ENCODE measurements around the gene ECT2.
"Not testable (repeated sequence)": the region's sequence is repeated elsewhere in the genome, so short reads cannot be mapped to it uniquely, and the experiment has no call there.

Gene ECT2

GRCh38 chr3:172750368-172751174 lies at the start of gene ECT2:
TSS of gene ECT2 (plus strand) at chr3:172750726. CDS start at chr3:172754531, 3,805 bp downstream.
- Mint-ChIP-seq H3K4me1 (ENCODE audit: low read depth) (peaks cover 35% of the 10 kb centered on the region), H3K36me3 (ENCODE audit: low read depth) (peaks cover 20% of the 10 kb centered on the region), H3K9me3 (no peaks in the 10 kb centered on the region), H3K27ac (peak within 1 kb of the TSS; percentile 99), H3K4me3 (peak within 1 kb of the TSS; percentile 99), H3K27me3 (ENCODE audit: low read depth) (peaks cover 7% of the 10 kb centered on the region)

GRCh38 chr3:172700936-172701455 lies 49.5 kb upstream of the ECT2 start:
- no peaks in the 10 kb centered on the region for H3K36me3 Mint-ChIP-seq (ENCODE audit: low read depth)
- no peak overlapping the region for H3K27ac Mint-ChIP-seq
- peaks cover 4% of the 10 kb centered on the region for H3K27me3 Mint-ChIP-seq (ENCODE audit: low read depth)
- no peaks in the 10 kb centered on the region for H3K9me3 Mint-ChIP-seq
- peaks cover 6% of the 10 kb centered on the region for H3K4me1 Mint-ChIP-seq (ENCODE audit: low read depth)
- H3K4me3 Mint-ChIP-seq = no peak overlapping the region

- peaks cover 4% of the 10 kb centered on the region for H3K27me3 Mint-ChIP-seq (ENCODE audit: low read depth)
- H3K4me1 Mint-ChIP-seq (ENCODE audit: low read depth) = peaks cover 6% of the 10 kb centered on the region
- H3K4me3 Mint-ChIP-seq = no peak overlapping the region
- H3K27ac Mint-ChIP-seq = peak overlapping the region; percentile 8
- no peaks in the 10 kb centered on the region for H3K9me3 Mint-ChIP-seq
- H3K36me3 Mint-ChIP-seq (ENCODE audit: low read depth) = no peaks in the 10 kb centered on the region
These were observed 48.8 kb upstream of the ECT2 start for GRCh38 chr3:172701751-172702150.

GRCh38 chr3:172702256-172702655 lies 48.3 kb upstream of the ECT2 start:
- Mint-ChIP-seq H3K9me3 (no peaks in the 10 kb centered on the region), H3K27me3 (ENCODE audit: low read depth) (peaks cover 4% of the 10 kb centered on the region), H3K4me3 (no peak overlapping the region), H3K27ac (no peak overlapping the region), H3K4me1 (ENCODE audit: low read depth) (peaks cover 9% of the 10 kb centered on the region), H3K36me3 (ENCODE audit: low read depth) (no peaks in the 10 kb centered on the region)

- not testable (repeated sequence) for H3K4me3 Mint-ChIP-seq; H3K27ac Mint-ChIP-seq; H3K9me3 Mint-ChIP-seq; H3K4me1 Mint-ChIP-seq (ENCODE audit: low read depth); H3K27me3 Mint-ChIP-seq (ENCODE audit: low read depth); H3K36me3 Mint-ChIP-seq (ENCODE audit: low read depth)
These were observed 47.8 kb upstream of the ECT2 start for GRCh38 chr3:172702731-172703130.

GRCh38 chr3:172704001-172704400 lies 46.5 kb upstream of the ECT2 start:
- Mint-ChIP-seq H3K4me3 (no peak overlapping the region), H3K27me3 (ENCODE audit: low read depth) (peaks cover under 1% of the 10 kb centered on the region), H3K36me3 (ENCODE audit: low read depth) (no peaks in the 10 kb centered on the region), H3K4me1 (ENCODE audit: low read depth) (peaks cover 6% of the 10 kb centered on the region), H3K27ac (no peak overlapping the region), H3K9me3 (no peaks in the 10 kb centered on the region)

GRCh38 chr3:172705170-172705569 lies 45.4 kb upstream of the ECT2 start:
- H3K4me1 Mint-ChIP-seq (ENCODE audit: low read depth) = peaks cover 17% of the 10 kb centered on the region
- H3K4me3 Mint-ChIP-seq = no peak overlapping the region
- H3K27ac Mint-ChIP-seq = no peak overlapping the region
- no peaks in the 10 kb centered on the region for H3K27me3 Mint-ChIP-seq (ENCODE audit: low read depth)
- no peaks in the 10 kb centered on the region for H3K36me3 Mint-ChIP-seq (ENCODE audit: low read depth)
- H3K9me3 Mint-ChIP-seq = no peaks in the 10 kb centered on the region

GRCh38 chr3:172707030-172707429 lies 43.5 kb upstream of the ECT2 start:
- Mint-ChIP-seq H3K36me3 (ENCODE audit: low read depth) (no peaks in the 10 kb centered on the region), H3K9me3 (no peaks in the 10 kb centered on the region), H3K27me3 (ENCODE audit: low read depth) (peaks cover 6% of the 10 kb centered on the region), H3K4me1 (ENCODE audit: low read depth) (peaks cover 21% of the 10 kb centered on the region), H3K27ac (no peak overlapping the region), H3K4me3 (no peak overlapping the region)

GRCh38 chr3:172707967-172708366 lies 42.6 kb upstream of the ECT2 start:
- Mint-ChIP-seq H3K36me3 (ENCODE audit: low read depth) (no peaks in the 10 kb centered on the region), H3K4me1 (ENCODE audit: low read depth) (peaks cover 21% of the 10 kb centered on the region), H3K9me3 (no peaks in the 10 kb centered on the region), H3K27ac (no peak overlapping the region), H3K27me3 (ENCODE audit: low read depth) (peaks cover 10% of the 10 kb centered on the region), H3K4me3 (no peak overlapping the region)

- H3K27me3 Mint-ChIP-seq (ENCODE audit: low read depth) = peaks cover 17% of the 10 kb centered on the region
- peaks cover 21% of the 10 kb centered on the region for H3K4me1 Mint-ChIP-seq (ENCODE audit: low read depth)
- no peaks in the 10 kb centered on the region for H3K9me3 Mint-ChIP-seq
- H3K4me3 Mint-ChIP-seq = peak overlapping the region; percentile 92
- H3K27ac Mint-ChIP-seq = no peak overlapping the region
- no peaks in the 10 kb centered on the region for H3K36me3 Mint-ChIP-seq (ENCODE audit: low read depth)
These were observed 41.4 kb upstream of the ECT2 start for GRCh38 chr3:172708921-172709773.

GRCh38 chr3:172709774-172710663 lies 40.5 kb upstream of the ECT2 start:
- Mint-ChIP-seq H3K4me3 (peak overlapping the region; percentile 92), H3K36me3 (ENCODE audit: low read depth) (no peaks in the 10 kb centered on the region), H3K27me3 (ENCODE audit: low read depth) (peaks cover 17% of the 10 kb centered on the region), H3K27ac (peak overlapping the region; percentile 35), H3K4me1 (ENCODE audit: low read depth) (peaks cover 21% of the 10 kb centered on the region), H3K9me3 (no peaks in the 10 kb centered on the region)

- peak within 1 kb of the TSS; percentile 35 for H3K27ac Mint-ChIP-seq
- H3K27me3 Mint-ChIP-seq (ENCODE audit: low read depth) = peaks cover 17% of the 10 kb centered on the region
- H3K36me3 Mint-ChIP-seq (ENCODE audit: low read depth) = no peaks in the 10 kb centered on the region
- peak within 1 kb of the TSS; percentile 92 for H3K4me3 Mint-ChIP-seq
- no peaks in the 10 kb centered on the region for H3K9me3 Mint-ChIP-seq
- H3K4me1 Mint-ChIP-seq (ENCODE audit: low read depth) = peaks cover 21% of the 10 kb centered on the region
These were observed 39.7 kb upstream of the ECT2 start, which contains the start of gene NCEH1 for GRCh38 chr3:172710664-172711453. TSS of gene NCEH1 (minus strand) at chr3:172711067. CDS start at chr3:172710984, 83 bp downstream.

GRCh38 chr3:172711454-172711795 lies 39.1 kb upstream of the ECT2 start:
- Mint-ChIP-seq H3K4me1 (ENCODE audit: low read depth) (peaks cover 21% of the 10 kb centered on the region), H3K27me3 (ENCODE audit: low read depth) (peaks cover 17% of the 10 kb centered on the region), H3K9me3 (no peaks in the 10 kb centered on the region), H3K27ac (no peak overlapping the region), H3K4me3 (peak overlapping the region; percentile 92), H3K36me3 (ENCODE audit: low read depth) (no peaks in the 10 kb centered on the region)
